IgD-negative memory B cell (primary cell): ENCODE results near the gene PSG6. TPM values are rescaled to one million over a fixed set of nuclear protein-coding genes. Genes with fewer than 3 reads are reported as not detected.

Experiments
- polyA plus RNA-seq: library from polyadenylated mRNA; unstranded; fragments of 300-500 nt; fragmentation: Illumina TruSeq; gene quantifications from one replicate; pipeline ENCODE4 v1.2.3, GENCODE V29; 2021

The PSG6 gene
- polyA plus RNA-seq, 1 donor from 2014 or later = not detected

Other genes with a start within 250 kb of the PSG6 start
- gene PSG3, start 177.4 kb downstream of the PSG6 start, polyA plus RNA-seq = not detected
- not detected for gene PSG8, start 152.2 kb downstream of the PSG6 start, polyA plus RNA-seq
- gene PSG1, start 38.2 kb downstream of the PSG6 start, polyA plus RNA-seq = not detected
- gene PSG7, start 19.3 kb upstream of the PSG6 start, polyA plus RNA-seq = not detected
- gene PSG11, start 108.6 kb upstream of the PSG6 start, polyA plus RNA-seq = not detected
- not detected for gene PSG2, start 164.8 kb upstream of the PSG6 start, polyA plus RNA-seq